Thoracic aorta (tissue), 2 donors: ENCODE data around the gene LCMT1. TPM values are rescaled to one million over a fixed set of nuclear protein-coding genes. Genes with fewer than 3 reads are reported as not detected.
A peak's percentile ranks its signal among the peaks of the same experiment; 100 is the strongest.

Source experiments
- ATAC-seq: fragments of 150-250 bp; one replicate; pipeline ENCODE4 v1.8.0; 2017; ENCODE audit warnings: low read depth; ENCODE audit not compliant: insufficient number of reproducible peaks, low FRiP score
- DNase-seq: peaks from one replicate; pipeline ENCODE4 v3.0.0-alpha.2; 2020; ENCODE audit warnings: low spot score
- H3K27ac ChIP-seq, 2 donors: fragments of 200-600 bp; sonication (generic); 1 replicate in 1 of 2; 2 replicates in 1 of 2; pipeline ENCODE4 v1.5.1; 2016; ENCODE audit warnings: mild to moderate bottlenecking in 2 of 2, moderate library complexity in 2 of 2
- H3K27me3 ChIP-seq: fragments of 200-600 bp; sonication (generic); replicated peaks from 2 replicates; pipeline ENCODE4 v1.6.0; 2016; ENCODE audit warnings: mild to moderate bottlenecking; ENCODE audit not compliant: insufficient read depth
- H3K36me3 ChIP-seq: fragments of 200-600 bp; sonication (generic); one replicate; pipeline ENCODE4 v1.5.1; 2016
- H3K4me1 ChIP-seq, 2 donors: fragments of 200-600 bp; sonication (generic); 1 replicate in 1 of 2; 2 replicates in 1 of 2; pipeline versions ENCODE4 v1.5.1 to v1.6.0; 2016; ENCODE audit warnings: low read depth in 2 of 2, mild to moderate bottlenecking in 1 of 2; ENCODE audit not compliant: control insufficient read depth in 1 of 2
- H3K4me3 ChIP-seq: fragments of 200-600 bp; sonication (generic); 2 replicates; pipeline ENCODE4 v1.5.1; 2016; ENCODE audit warnings: mild to moderate bottlenecking
- H3K9me3 ChIP-seq: fragments of 200-600 bp; sonication (generic); 2 replicates; pipeline ENCODE4 v1.5.1; 2016
- total RNA-seq, 2 donors: library from RNA; depleted of rRNA; stranded (reverse); fragments of >200 nt; gene quantifications; one replicate each; pipeline versions ENCODE4 v1.1.0 to v1.2.3, GENCODE V29; 2016
- TF ChIP-seq, protein P1 (sequence below): fragments of 200-600 bp; sonication (generic); IDR thresholded peaks from one replicate; pipeline ENCODE4 v1.5.1; 2019; ENCODE audit warnings: antibody characterized with exemption

Gene LCMT1
- total RNA-seq, 2 donors from 2014 or later: 31.0 to 42.5 TPM

DNA sequence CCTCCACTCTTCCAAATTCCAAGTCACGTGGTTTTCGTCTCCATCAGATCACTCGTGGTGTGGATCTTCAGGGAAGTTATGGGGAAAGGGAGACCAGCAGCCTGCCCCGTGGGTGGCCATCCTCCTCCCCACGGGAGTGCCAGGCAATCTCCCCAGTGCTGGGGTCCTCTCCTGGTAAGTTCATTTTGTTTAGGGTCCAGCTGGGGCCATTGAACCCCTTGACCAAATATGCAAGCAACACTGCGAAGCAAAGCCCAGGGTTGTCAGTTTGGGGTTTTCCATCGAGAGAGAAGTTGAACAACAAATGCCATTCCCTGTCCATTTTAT lies 4.1 kb upstream of the LCMT1 start:
- DNase-seq: no peak
- ATAC-seq: no peak
- H3K9me3 ChIP-seq: no peaks in the 10 kb centered on the region
- TF ChIP-seq, protein P1, sequence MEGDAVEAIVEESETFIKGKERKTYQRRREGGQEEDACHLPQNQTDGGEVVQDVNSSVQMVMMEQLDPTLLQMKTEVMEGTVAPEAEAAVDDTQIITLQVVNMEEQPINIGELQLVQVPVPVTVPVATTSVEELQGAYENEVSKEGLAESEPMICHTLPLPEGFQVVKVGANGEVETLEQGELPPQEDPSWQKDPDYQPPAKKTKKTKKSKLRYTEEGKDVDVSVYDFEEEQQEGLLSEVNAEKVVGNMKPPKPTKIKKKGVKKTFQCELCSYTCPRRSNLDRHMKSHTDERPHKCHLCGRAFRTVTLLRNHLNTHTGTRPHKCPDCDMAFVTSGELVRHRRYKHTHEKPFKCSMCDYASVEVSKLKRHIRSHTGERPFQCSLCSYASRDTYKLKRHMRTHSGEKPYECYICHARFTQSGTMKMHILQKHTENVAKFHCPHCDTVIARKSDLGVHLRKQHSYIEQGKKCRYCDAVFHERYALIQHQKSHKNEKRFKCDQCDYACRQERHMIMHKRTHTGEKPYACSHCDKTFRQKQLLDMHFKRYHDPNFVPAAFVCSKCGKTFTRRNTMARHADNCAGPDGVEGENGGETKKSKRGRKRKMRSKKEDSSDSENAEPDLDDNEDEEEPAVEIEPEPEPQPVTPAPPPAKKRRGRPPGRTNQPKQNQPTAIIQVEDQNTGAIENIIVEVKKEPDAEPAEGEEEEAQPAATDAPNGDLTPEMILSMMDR: no peak
- H3K36me3 ChIP-seq: no peaks in the 10 kb centered on the region
- peaks cover 14 to 41% of the 10 kb centered on the region in 2 donors for H3K4me1 ChIP-seq
- H3K27me3 ChIP-seq: no peaks in the 10 kb centered on the region
- peak overlapping the region; percentile 88 for H3K4me3 ChIP-seq
- H3K27ac ChIP-seq: peak overlapping the region; percentile 76 to 77

GRCh38 chr16:25108054-25108453 lies 3.5 kb upstream of the LCMT1 start:
- no peaks in the 10 kb centered on the region for H3K27me3 ChIP-seq
- ATAC-seq: no peak
- H3K4me1 ChIP-seq: peaks cover 17 to 47% of the 10 kb centered on the region in 2 donors

GRCh38 chr16:25109643-25110042 lies 1.9 kb upstream of the LCMT1 start:
- ATAC-seq (no peak), DNase-seq (no peak)
- Histone ChIP-seq H3K27ac (no peak overlapping the region), H3K4me3 (no peak overlapping the region), H3K27me3 (no peaks in the 10 kb centered on the region), H3K9me3 (no peaks in the 10 kb centered on the region), H3K4me1 (peaks cover 17 to 57% of the 10 kb centered on the region in 2 donors), H3K36me3 (no peaks in the 10 kb centered on the region)
- TF ChIP-seq, protein P1: no peak

More at GRCh38 chr16:25108054-25108453, 3.5 kb upstream of the LCMT1 start:
- H3K9me3 ChIP-seq: no peaks in the 10 kb centered on the region
- no peak overlapping the region for H3K4me3 ChIP-seq
- no peaks in the 10 kb centered on the region for H3K36me3 ChIP-seq
- no peak overlapping the region for H3K27ac ChIP-seq
- no peak for DNase-seq
- TF ChIP-seq, protein P1: no peak

DNA sequence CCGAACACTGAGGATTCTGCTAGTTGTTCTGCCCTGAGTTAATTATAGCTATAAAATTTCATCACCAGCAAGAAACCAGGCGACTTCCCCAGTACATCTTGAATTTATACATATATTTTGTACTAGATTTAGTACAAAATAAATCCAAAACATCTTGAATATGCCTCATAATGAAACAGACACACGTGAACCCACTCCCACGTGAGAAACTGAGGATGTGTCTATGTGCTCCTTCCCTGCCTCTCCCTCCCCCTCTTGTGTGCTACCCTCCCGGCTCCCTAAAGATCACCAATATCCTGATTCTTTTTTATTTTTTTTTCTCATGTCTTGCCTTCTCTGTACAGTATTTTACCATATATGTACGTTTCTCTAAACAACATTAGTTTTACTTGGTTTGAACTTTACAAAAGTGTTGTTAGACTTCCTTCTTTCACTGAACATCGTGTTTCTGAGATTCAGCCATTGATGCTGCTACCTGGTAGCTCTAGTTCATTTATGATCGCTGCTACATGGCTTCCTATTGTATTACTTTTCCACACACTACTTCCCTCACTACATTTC lies 1.1 kb upstream of the LCMT1 start:
- H3K27ac ChIP-seq: no peak overlapping the region
- peaks cover 17 to 57% of the 10 kb centered on the region in 2 donors for H3K4me1 ChIP-seq
- TF ChIP-seq, protein P1: no peak
- H3K4me3 ChIP-seq: peak overlapping the region; percentile 86
- ATAC-seq (no peak), DNase-seq (no peak)
- H3K27me3 ChIP-seq: no peaks in the 10 kb centered on the region
- H3K36me3 ChIP-seq: no peaks in the 10 kb centered on the region
- H3K9me3 ChIP-seq: no peaks in the 10 kb centered on the region

GRCh38 chr16:25114121-25114520 lies 2.6 kb downstream of the LCMT1 start:
- H3K9me3 ChIP-seq: no peaks in the 10 kb centered on the region
- ATAC-seq (no peak), DNase-seq (no peak)
- no peak overlapping the region for H3K27ac ChIP-seq
- no peaks in the 10 kb centered on the region for H3K27me3 ChIP-seq
- TF ChIP-seq, protein P1: no peak
- H3K36me3 ChIP-seq: no peaks in the 10 kb centered on the region
- no peak overlapping the region for H3K4me3 ChIP-seq
- H3K4me1 ChIP-seq: peaks cover 13 to 43% of the 10 kb centered on the region in 2 donors
